Measurements from ENCODE around the gene SRGAP3. TPM values are rescaled to one million over a fixed set of nuclear protein-coding genes. Genes with fewer than 3 reads are reported as not detected.

SRGAP3 gene
- total and polyA plus RNA-seq, 2 donors (not counting 1 experiment from before 2014, with no cell fraction given), result 0.92 to 12.4 TPM

GRCh38 chr3:9146367-9147071 is 102.9 kb downstream of the SRGAP3 start:
- Histone ChIP-seq H3K27me3 (ENCODE audit: control insufficient read depth, insufficient read depth, low read length) (no peaks in the 10 kb centered on the region), H3K36me3 (ENCODE audit: control insufficient read depth, insufficient read depth, low read length) (no peaks in the 10 kb centered on the region), H2AFZ (ENCODE audit: low read length) (no peak overlapping the region), H3K27ac (ENCODE audit: insufficient read depth, low read length) (no peak overlapping the region), H3K9ac (ENCODE audit: insufficient read depth, low read length) (no peak overlapping the region), H3K4me2 (ENCODE audit: extremely low read depth, insufficient read depth, low read length) (no peak overlapping the region), H4K20me1 (ENCODE audit: control insufficient read depth, extremely low read depth, insufficient read depth, low read length) (no peaks in the 10 kb centered on the region), H3K4me1 (ENCODE audit: control insufficient read depth, extremely low read depth, insufficient read depth, low read length) (no peaks in the 10 kb centered on the region), H3K4me3 (replicated peaks in 1 of 4; ENCODE audit: control extremely low read depth in 1 of 4, insufficient read depth in 1 of 4, low read depth in 3 of 4, low read length in 4 of 4) (no peak overlapping the region), H3K9me3 (ENCODE audit: control insufficient read depth, insufficient read depth, low read depth, low read length) (no peaks in the 10 kb centered on the region), H3K79me2 (ENCODE audit: control insufficient read depth, insufficient read depth, low read length) (no peaks in the 10 kb centered on the region)
- TF ChIP-seq CTCF (conservative IDR thresholded peaks at IDR 0.05 in 1 of 2, IDR thresholded peaks at IDR 0.05 in 1 of 2; ENCODE audit: low read depth in 1 of 2, low read length in 2 of 2) (no peak), EZH2 (IDR thresholded peaks at IDR 0.05; ENCODE audit: low read length, missing control alignments) (no peak)
- DNase-seq (ENCODE audit: low read depth in 2 of 2), result no peak

GRCh38 chr3:9143184-9143583 is 106.3 kb downstream of the SRGAP3 start:
- Histone ChIP-seq H3K4me2 (ENCODE audit: extremely low read depth, insufficient read depth, low read length) (no peak overlapping the region), H3K27me3 (ENCODE audit: control insufficient read depth, insufficient read depth, low read length) (no peaks in the 10 kb centered on the region), H3K4me1 (ENCODE audit: control insufficient read depth, extremely low read depth, insufficient read depth, low read length) (no peaks in the 10 kb centered on the region), H2AFZ (ENCODE audit: low read length) (no peak overlapping the region), H3K9ac (ENCODE audit: insufficient read depth, low read length) (no peak overlapping the region), H3K79me2 (ENCODE audit: control insufficient read depth, insufficient read depth, low read length) (no peaks in the 10 kb centered on the region), H3K4me3 (replicated peaks in 1 of 4; ENCODE audit: control extremely low read depth in 1 of 4, insufficient read depth in 1 of 4, low read depth in 3 of 4, low read length in 4 of 4) (no peak overlapping the region), H3K36me3 (ENCODE audit: control insufficient read depth, insufficient read depth, low read length) (no peaks in the 10 kb centered on the region), H3K9me3 (ENCODE audit: control insufficient read depth, insufficient read depth, low read depth, low read length) (no peaks in the 10 kb centered on the region), H4K20me1 (ENCODE audit: control insufficient read depth, extremely low read depth, insufficient read depth, low read length) (no peaks in the 10 kb centered on the region), H3K27ac (ENCODE audit: insufficient read depth, low read length) (no peak overlapping the region)
- no peak for DNase-seq (ENCODE audit: low read depth in 2 of 2)
- TF ChIP-seq EZH2 (IDR thresholded peaks at IDR 0.05; ENCODE audit: low read length, missing control alignments), result no peak
- TF ChIP-seq CTCF (conservative IDR thresholded peaks at IDR 0.05 in 1 of 2, IDR thresholded peaks at IDR 0.05 in 1 of 2; ENCODE audit: low read depth in 1 of 2, low read length in 2 of 2), result no peak

- Histone ChIP-seq H3K4me2 (ENCODE audit: extremely low read depth, insufficient read depth, low read length) (no peak overlapping the region), H3K36me3 (ENCODE audit: control insufficient read depth, insufficient read depth, low read length) (no peaks in the 10 kb centered on the region), H3K27ac (ENCODE audit: insufficient read depth, low read length) (no peak overlapping the region), H2AFZ (ENCODE audit: low read length) (no peak overlapping the region), H3K4me3 (replicated peaks in 1 of 4; ENCODE audit: control extremely low read depth in 1 of 4, insufficient read depth in 1 of 4, low read depth in 3 of 4, low read length in 4 of 4) (no peak overlapping the region), H4K20me1 (ENCODE audit: control insufficient read depth, extremely low read depth, insufficient read depth, low read length) (no peaks in the 10 kb centered on the region), H3K79me2 (ENCODE audit: control insufficient read depth, insufficient read depth, low read length) (no peaks in the 10 kb centered on the region), H3K9me3 (ENCODE audit: control insufficient read depth, insufficient read depth, low read depth, low read length) (no peaks in the 10 kb centered on the region), H3K27me3 (ENCODE audit: control insufficient read depth, insufficient read depth, low read length) (no peaks in the 10 kb centered on the region), H3K9ac (ENCODE audit: insufficient read depth, low read length) (no peak overlapping the region), H3K4me1 (ENCODE audit: control insufficient read depth, extremely low read depth, insufficient read depth, low read length) (no peaks in the 10 kb centered on the region)
- TF ChIP-seq EZH2 (IDR thresholded peaks at IDR 0.05; ENCODE audit: low read length, missing control alignments), result no peak
- TF ChIP-seq CTCF (conservative IDR thresholded peaks at IDR 0.05 in 1 of 2, IDR thresholded peaks at IDR 0.05 in 1 of 2; ENCODE audit: low read depth in 1 of 2, low read length in 2 of 2), result no peak
- DNase-seq (ENCODE audit: low read depth in 2 of 2), result peak in 1 of 2 donors; percentile 17
Measured at GRCh38 chr3:9142362-9142761, 107.1 kb downstream of the SRGAP3 start.
